Psoas muscle (tissue), 8 donors: ENCODE results near the gene CD160. TPM values are rescaled to one million over a fixed set of nuclear protein-coding genes. Genes with fewer than 3 reads are reported as not detected.

Experiments used
- ATAC-seq, 4 donors: fragments of 200-7000 bp; cut with Tn5 transposase; one replicate each; pipeline ENCODE4 v1.9.1; 2020; ENCODE audit warnings: moderate library complexity in 3 of 4, mild to moderate bottlenecking in 2 of 4
- DNase-seq, 2 donors: peaks; one replicate each; pipeline ENCODE4 v3.0.0-alpha.2; 2020
- H3K27ac ChIP-seq: fragments of 200-600 bp; one replicate; pipeline ENCODE4 v1.8.0; 2022
- H3K27me3 ChIP-seq, 3 donors: fragments of 200-600 bp in 1 of 3; one replicate each; pipeline versions ENCODE4 v1.6.1 to v1.8.0; 2013 to 2022; ENCODE audit warnings: low read length in 2 of 3, mild to moderate bottlenecking in 2 of 3, moderate library complexity in 1 of 3; ENCODE audit not compliant: insufficient read depth in 3 of 3
- H3K36me3 ChIP-seq, 2 donors: fragments of 200-600 bp in 1 of 2; one replicate each; pipeline versions ENCODE4 v1.6.1 to v1.8.0; 2013 to 2022; ENCODE audit warnings: low read depth in 1 of 2, mild to moderate bottlenecking in 1 of 2, moderate library complexity in 1 of 2; ENCODE audit not compliant: insufficient read depth in 1 of 2
- H3K4me1 ChIP-seq: fragments of 200-600 bp; one replicate; pipeline ENCODE4 v1.8.0; 2022
- H3K4me3 ChIP-seq: fragments of 200-600 bp; one replicate; pipeline ENCODE4 v1.8.0; 2022; ENCODE audit warnings: mild to moderate bottlenecking
- H3K9me3 ChIP-seq: fragments of 200-600 bp; one replicate; pipeline ENCODE4 v1.8.0; 2022
- WGBS, 3 donors: extraction: QIAGEN DNeasy Blood & Tissue Kit; methylation state at CpG; one replicate each; pipeline versions ENCODE4 v1.1.6 to v1.1.7; 2013; 5-methylcytosine and 5-hydroxymethylcytosine counted together
- intact Hi-C, 2 donors: fragments of 100-400 bp; cut with DNase I; formaldehyde crosslinking; loops; one replicate each; pipeline versions ENCODE4 v1.11.0 to v1.14.2; 2022
- polyA plus RNA-seq, 3 donors: library from polyadenylated mRNA; stranded (reverse); fragments of 200-250 nt; gene quantifications; one replicate each; pipeline ENCODE4 v1.2.3, GENCODE V29; 2013
- total RNA-seq, 4 donors: library from RNA; stranded (reverse); fragmentation: NEBNext Ultra II Directional in 2 of 4; extraction: Animal tissue kit (Norgen Biotek cat#: 25700) in 2 of 4; gene quantifications; one replicate each; pipeline versions ENCODE4 v1.2.1 to v1.2.4, GENCODE V29; 2021 to 2023
- TF ChIP-seq, protein P1 (sequence below): fragments of 200-600 bp; IDR thresholded peaks from one replicate; pipeline ENCODE4 v1.8.0; 2022; ENCODE audit warnings: antibody characterized with exemption
- donor health status: healthy with polysubstance abuse.
- donor health status: DM: no; HTN: no; CAD: no; lungs with moderate emphysema.
- donor health status: Bipolar disorder and iron deficiency.
- donor health status: healthy.
- donor health status: DM: yes; HTN: yes; CAD: no.
- donor health status: DM: no; HTN: no; CAD: no.
- donor health status: DM: no; HTN: no; CAD: no.
- donor health status: DM: yes; HTN: yes; CAD: no.

Gene CD160
- total and polyA plus RNA-seq, 7 donors, result 0.03 TPM; not detected in 6

DNA sequence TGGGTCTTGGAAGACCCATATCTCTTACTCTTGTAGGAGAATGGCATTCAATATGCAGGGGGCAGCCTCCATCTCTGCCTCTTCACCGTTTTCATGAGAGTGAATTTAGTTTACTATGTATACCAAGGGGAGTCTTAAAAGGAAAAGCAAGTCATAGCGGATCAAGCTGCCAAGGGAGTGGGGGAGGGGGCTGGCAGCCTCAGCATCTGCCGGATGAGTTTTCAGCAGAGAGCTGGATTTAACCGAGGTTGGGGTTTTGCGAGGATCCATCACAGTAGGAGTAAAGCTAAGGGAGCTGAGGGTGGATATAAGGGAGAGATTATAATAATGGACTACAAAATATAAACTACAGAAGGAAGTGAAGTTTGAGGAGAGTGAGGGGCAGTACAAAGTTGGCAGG is 9.9 kb downstream of the CD160 start:
- ATAC-seq (no peak), DNase-seq (no peak)
- no peaks in the 10 kb centered on the region for H3K36me3 ChIP-seq
- TF ChIP-seq, protein P1, sequence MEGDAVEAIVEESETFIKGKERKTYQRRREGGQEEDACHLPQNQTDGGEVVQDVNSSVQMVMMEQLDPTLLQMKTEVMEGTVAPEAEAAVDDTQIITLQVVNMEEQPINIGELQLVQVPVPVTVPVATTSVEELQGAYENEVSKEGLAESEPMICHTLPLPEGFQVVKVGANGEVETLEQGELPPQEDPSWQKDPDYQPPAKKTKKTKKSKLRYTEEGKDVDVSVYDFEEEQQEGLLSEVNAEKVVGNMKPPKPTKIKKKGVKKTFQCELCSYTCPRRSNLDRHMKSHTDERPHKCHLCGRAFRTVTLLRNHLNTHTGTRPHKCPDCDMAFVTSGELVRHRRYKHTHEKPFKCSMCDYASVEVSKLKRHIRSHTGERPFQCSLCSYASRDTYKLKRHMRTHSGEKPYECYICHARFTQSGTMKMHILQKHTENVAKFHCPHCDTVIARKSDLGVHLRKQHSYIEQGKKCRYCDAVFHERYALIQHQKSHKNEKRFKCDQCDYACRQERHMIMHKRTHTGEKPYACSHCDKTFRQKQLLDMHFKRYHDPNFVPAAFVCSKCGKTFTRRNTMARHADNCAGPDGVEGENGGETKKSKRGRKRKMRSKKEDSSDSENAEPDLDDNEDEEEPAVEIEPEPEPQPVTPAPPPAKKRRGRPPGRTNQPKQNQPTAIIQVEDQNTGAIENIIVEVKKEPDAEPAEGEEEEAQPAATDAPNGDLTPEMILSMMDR, result no peak
- intact Hi-C loops, result no loop called here
- H3K4me1 ChIP-seq, result no peaks in the 10 kb centered on the region
- H3K27me3 ChIP-seq, result peaks cover 0 to 3% (median 0%) of the 10 kb centered on the region in 3 donors
- 37 to 43% (median 40%) methylated on average over 5 of the region's 5 CpGs for WGBS, 3 donors
- H3K9me3 ChIP-seq, result no peaks in the 10 kb centered on the region
- H3K4me3 ChIP-seq, result no peak overlapping the region
- H3K27ac ChIP-seq, result no peak overlapping the region

GRCh38 chr1:145729666-145730436 is 10.6 kb downstream of the CD160 start:
- intact Hi-C loops, result no loop called here
- Histone ChIP-seq H3K4me3 (no peak overlapping the region), H3K9me3 (no peaks in the 10 kb centered on the region), H3K36me3 (no peaks in the 10 kb centered on the region), H3K27ac (no peak overlapping the region), H3K27me3 (peaks cover 0 to 3% (median 0%) of the 10 kb centered on the region in 3 donors), H3K4me1 (no peaks in the 10 kb centered on the region)
- ATAC-seq, result no peak
- TF ChIP-seq, protein P1, result no peak
- no peak for DNase-seq
- 88 to 90% (median 89%) methylated on average over 5 of the region's 5 CpGs for WGBS, 3 donors

DNA sequence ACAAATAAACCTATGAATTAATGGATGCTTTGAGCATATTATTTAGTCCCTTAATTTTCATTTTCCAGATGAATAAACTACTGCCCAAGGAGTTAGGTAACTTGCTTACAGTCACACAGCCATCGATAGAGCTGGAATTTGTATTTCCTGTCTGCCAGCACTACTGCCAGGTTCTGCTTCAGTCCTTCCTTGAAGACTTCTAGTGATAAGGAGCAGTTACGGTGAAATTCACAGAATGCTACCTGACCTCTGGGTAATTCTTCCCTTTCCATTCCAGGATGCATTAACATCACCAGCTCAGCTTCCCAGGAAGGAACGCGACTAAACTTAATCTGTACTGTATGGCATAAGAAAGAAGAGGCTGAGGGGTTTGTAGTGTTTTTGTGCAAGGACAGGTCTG is 11.2 kb downstream of the CD160 start:
- H3K27me3 ChIP-seq, result peaks cover 0 to 3% (median 0%) of the 10 kb centered on the region in 3 donors
- TF ChIP-seq, protein P1, result no peak
- no peaks in the 10 kb centered on the region for H3K36me3 ChIP-seq
- intact Hi-C loops, result no loop called here
- H3K9me3 ChIP-seq, result no peaks in the 10 kb centered on the region
- no peak overlapping the region for H3K27ac ChIP-seq
- no peak for ATAC-seq
- DNase-seq, result no peak
- H3K4me3 ChIP-seq, result no peak overlapping the region
- no peaks in the 10 kb centered on the region for H3K4me1 ChIP-seq
- WGBS, 3 donors, result 89 to 91% (median 91%) methylated on average over 4 of the region's 4 CpGs

GRCh38 chr1:145730900-145731299 is 11.6 kb downstream of the CD160 start:
- no peaks in the 10 kb centered on the region for H3K4me1 ChIP-seq
- H3K27ac ChIP-seq, result no peak overlapping the region
- peaks cover 0 to 3% (median 0%) of the 10 kb centered on the region in 3 donors for H3K27me3 ChIP-seq
- TF ChIP-seq, protein P1, result no peak
- H3K9me3 ChIP-seq, result no peaks in the 10 kb centered on the region
- ATAC-seq (no peak), DNase-seq (no peak)
- H3K36me3 ChIP-seq, result no peaks in the 10 kb centered on the region
- 93 to 95% (median 94%) methylated on average over 3 of the region's 3 CpGs for WGBS, 3 donors
- intact Hi-C loops, result no loop called here
- no peak overlapping the region for H3K4me3 ChIP-seq
